GM18868 (cell line): ENCODE measurements around the gene PALM.

Experiments used
- ATAC-seq: cut with Tn5 transposase; IDR thresholded peaks from one replicate; pipeline ENCODE4 v1.9.1; 2021; ENCODE audit warnings: mild to moderate bottlenecking, moderate library complexity; ENCODE audit not compliant: unreplicated experiment

PALM gene

GRCh38 chr19:750640-751423 lies 42.1 kb downstream of the PALM start, which contains the start of gene MISP:
Gene MISP (plus strand): TSS chr19:751112. CDS start chr19:756947, 5,835 bp downstream.
- ATAC-seq = no peak

GRCh38 chr19:751501-752341 lies 43.0 kb downstream of the PALM start:
- no peak for ATAC-seq

GRCh38 chr19:752652-753517 lies 44.1 kb downstream of the PALM start:
- no peak for ATAC-seq

GRCh38 chr19:754530-754929 lies 45.8 kb downstream of the PALM start:
- no peak for ATAC-seq

GRCh38 chr19:755063-755462 lies 46.3 kb downstream of the PALM start:
- no peak for ATAC-seq

GRCh38 chr19:756236-756635 lies 47.5 kb downstream of the PALM start:
- no peak for ATAC-seq

GRCh38 chr19:756821-757688 lies 48.3 kb downstream of the PALM start:
- no peak for ATAC-seq

- ATAC-seq = no peak
Measured at GRCh38 chr19:757811-758668, 49.3 kb downstream of the PALM start.

- no peak for ATAC-seq
Measured at GRCh38 chr19:763181-763580, 54.4 kb downstream of the PALM start.

- no peak for ATAC-seq
Measured at GRCh38 chr19:763869-764268, 55.1 kb downstream of the PALM start.

- ATAC-seq = no peak
Measured at GRCh38 chr19:764301-764700, 55.6 kb downstream of the PALM start.

GRCh38 chr19:765179-765738 lies 56.5 kb downstream of the PALM start:
- no peak for ATAC-seq

- no peak for ATAC-seq
Measured at GRCh38 chr19:768424-768823, 59.7 kb downstream of the PALM start.

GRCh38 chr19:769616-770015 lies 60.9 kb downstream of the PALM start:
- ATAC-seq = no peak

- no peak for ATAC-seq
Measured at GRCh38 chr19:771332-771785, 62.6 kb downstream of the PALM start.

- no peak for ATAC-seq
Measured at GRCh38 chr19:772063-772462, 63.3 kb downstream of the PALM start.

- no peak for ATAC-seq
Measured at GRCh38 chr19:772730-773436, 64.1 kb downstream of the PALM start.

- no peak for ATAC-seq
Measured at GRCh38 chr19:776549-776948, 67.8 kb downstream of the PALM start.
